T-helper 2 cell treated with Interferon-gamma antibody and Interleukin-4, amounts not matched to agents 5 μg/mL and 100 μg/mL, for 36 hours (primary cell): ENCODE data around the gene LIFR.
"Not testable (repeated sequence)": the region's sequence is repeated elsewhere in the genome, so short reads cannot be mapped to it uniquely, and the experiment has no call there.

Experiments
- DNase-seq: peaks from one replicate; pipeline ENCODE4 v3.0.0; 2021; ENCODE audit warnings: low spot score
- H3K27ac Mint-ChIP-seq: one replicate; pipeline ENCODE4 v1.8.0; 2021; ENCODE audit warnings: mild to moderate bottlenecking, mixed read lengths
- H3K27me3 Mint-ChIP-seq: one replicate; pipeline ENCODE4 v1.8.0; 2021; ENCODE audit warnings: low read depth, mixed read lengths
- H3K36me3 Mint-ChIP-seq: one replicate; pipeline ENCODE4 v1.8.0; 2021; ENCODE audit warnings: low read depth, mixed read lengths
- H3K4me1 Mint-ChIP-seq: one replicate; pipeline ENCODE4 v1.8.0; 2021; ENCODE audit warnings: low read depth, mixed read lengths
- H3K4me3 Mint-ChIP-seq: one replicate; pipeline ENCODE4 v1.8.0; 2022; ENCODE audit warnings: mild to moderate bottlenecking, moderate library complexity, mixed read lengths
- H3K9me3 Mint-ChIP-seq: one replicate; pipeline ENCODE4 v1.8.0; 2021; ENCODE audit warnings: mixed read lengths

Gene LIFR, protein sequence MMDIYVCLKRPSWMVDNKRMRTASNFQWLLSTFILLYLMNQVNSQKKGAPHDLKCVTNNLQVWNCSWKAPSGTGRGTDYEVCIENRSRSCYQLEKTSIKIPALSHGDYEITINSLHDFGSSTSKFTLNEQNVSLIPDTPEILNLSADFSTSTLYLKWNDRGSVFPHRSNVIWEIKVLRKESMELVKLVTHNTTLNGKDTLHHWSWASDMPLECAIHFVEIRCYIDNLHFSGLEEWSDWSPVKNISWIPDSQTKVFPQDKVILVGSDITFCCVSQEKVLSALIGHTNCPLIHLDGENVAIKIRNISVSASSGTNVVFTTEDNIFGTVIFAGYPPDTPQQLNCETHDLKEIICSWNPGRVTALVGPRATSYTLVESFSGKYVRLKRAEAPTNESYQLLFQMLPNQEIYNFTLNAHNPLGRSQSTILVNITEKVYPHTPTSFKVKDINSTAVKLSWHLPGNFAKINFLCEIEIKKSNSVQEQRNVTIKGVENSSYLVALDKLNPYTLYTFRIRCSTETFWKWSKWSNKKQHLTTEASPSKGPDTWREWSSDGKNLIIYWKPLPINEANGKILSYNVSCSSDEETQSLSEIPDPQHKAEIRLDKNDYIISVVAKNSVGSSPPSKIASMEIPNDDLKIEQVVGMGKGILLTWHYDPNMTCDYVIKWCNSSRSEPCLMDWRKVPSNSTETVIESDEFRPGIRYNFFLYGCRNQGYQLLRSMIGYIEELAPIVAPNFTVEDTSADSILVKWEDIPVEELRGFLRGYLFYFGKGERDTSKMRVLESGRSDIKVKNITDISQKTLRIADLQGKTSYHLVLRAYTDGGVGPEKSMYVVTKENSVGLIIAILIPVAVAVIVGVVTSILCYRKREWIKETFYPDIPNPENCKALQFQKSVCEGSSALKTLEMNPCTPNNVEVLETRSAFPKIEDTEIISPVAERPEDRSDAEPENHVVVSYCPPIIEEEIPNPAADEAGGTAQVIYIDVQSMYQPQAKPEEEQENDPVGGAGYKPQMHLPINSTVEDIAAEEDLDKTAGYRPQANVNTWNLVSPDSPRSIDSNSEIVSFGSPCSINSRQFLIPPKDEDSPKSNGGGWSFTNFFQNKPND

DNA sequence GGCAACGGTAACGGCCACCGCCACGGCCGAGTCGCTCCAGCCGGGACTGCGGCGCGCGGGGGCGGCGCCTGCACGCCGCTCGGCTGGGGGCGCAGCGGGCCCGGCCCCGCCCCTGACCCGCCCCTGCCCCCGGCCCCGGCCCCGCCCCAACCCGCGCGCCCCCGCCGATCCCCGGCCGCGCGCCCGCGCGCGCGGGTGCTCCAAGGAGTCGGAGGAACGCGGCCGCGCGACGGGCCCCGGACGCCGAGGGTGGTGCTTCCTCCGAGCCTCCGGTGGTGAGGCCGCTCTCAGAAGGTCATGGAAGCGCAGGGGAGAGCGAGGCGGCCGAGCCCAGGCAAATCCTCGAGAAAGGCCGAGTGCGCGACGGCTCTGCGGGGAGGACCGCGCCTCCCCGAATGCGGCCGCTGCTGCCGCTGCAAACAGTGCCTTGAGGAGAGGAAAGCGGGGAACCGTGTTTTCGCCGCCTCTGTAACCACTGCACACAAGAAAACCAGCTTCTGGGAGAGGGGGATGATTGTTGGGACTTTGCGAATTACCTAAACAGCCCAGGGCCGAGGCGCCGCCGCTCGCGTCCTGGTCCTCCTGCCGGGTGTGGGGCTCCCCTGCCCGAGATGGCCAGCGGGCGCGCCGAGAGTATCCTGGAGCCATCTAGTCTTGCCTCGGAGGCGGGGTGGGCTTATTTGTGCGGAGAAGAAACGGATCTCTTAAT is at the start of gene LIFR:
TSS of gene LIFR (minus strand) at position 48 of the 709 bp plus-strand sequence. CDS start 25,999 bp downstream, outside the sequence.
- peaks cover 60% of the 10 kb centered on the region for H3K27me3 Mint-ChIP-seq
- H3K27ac Mint-ChIP-seq: no peak within 1 kb of the TSS
- H3K36me3 Mint-ChIP-seq: no peaks in the 10 kb centered on the region
- peaks cover 9% of the 10 kb centered on the region for H3K4me1 Mint-ChIP-seq
- no peaks in the 10 kb centered on the region for H3K9me3 Mint-ChIP-seq
- H3K4me3 Mint-ChIP-seq: peak within 1 kb of the TSS; percentile 84
- peak; percentile 56 for DNase-seq

GRCh38 chr5:38605610-38606009 is 49.2 kb upstream of the LIFR start:
- Mint-ChIP-seq H3K4me3 (no peak overlapping the region), H3K36me3 (no peaks in the 10 kb centered on the region), H3K4me1 (no peaks in the 10 kb centered on the region), H3K27ac (no peak overlapping the region), H3K9me3 (no peaks in the 10 kb centered on the region), H3K27me3 (peaks cover 4% of the 10 kb centered on the region)
- no peak for DNase-seq

DNA sequence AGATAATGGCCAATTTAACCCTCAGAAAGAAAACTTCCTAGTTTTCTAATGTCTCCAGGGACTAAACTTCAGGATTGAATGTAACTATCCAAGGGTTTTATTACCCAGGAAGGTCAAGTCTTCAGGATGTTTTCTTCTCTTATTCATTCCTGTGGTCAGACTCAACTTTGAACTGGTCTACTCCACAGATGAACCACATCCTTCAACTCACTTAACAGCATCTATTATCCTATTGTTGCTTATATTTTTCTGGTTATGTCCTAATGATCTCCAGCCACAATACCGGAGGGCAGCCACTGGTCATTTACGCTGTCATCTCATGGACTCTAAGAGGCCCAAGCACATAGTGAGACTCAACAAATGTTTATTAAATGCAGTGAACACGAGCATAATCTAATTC is 47.2 kb upstream of the LIFR start:
- Mint-ChIP-seq H3K36me3 (no peaks in the 10 kb centered on the region), H3K4me3 (no peak overlapping the region), H3K27ac (no peak overlapping the region), H3K27me3 (peaks cover 4% of the 10 kb centered on the region), H3K9me3 (no peaks in the 10 kb centered on the region), H3K4me1 (no peaks in the 10 kb centered on the region)
- no peak for DNase-seq

DNA sequence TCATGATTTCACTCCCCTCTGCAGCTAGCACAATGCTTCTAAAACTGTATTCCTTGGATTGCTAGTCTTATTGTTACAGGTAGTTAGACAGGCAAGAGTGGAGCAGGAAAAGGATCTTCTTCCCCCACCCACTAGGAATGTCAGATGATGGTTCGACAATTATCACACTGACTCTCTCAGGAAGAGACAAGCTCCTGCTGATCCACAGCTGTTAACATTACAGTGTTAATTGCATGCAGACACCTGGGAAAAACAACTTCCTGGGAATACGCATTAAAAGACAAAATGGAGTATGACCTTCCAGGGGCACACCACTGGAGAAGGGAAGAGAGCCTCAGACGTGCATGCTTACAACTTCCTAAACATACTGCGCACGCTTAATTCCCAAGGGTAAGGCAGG is 46.2 kb upstream of the LIFR start:
- DNase-seq: no peak
- peaks cover 3% of the 10 kb centered on the region for H3K27me3 Mint-ChIP-seq
- H3K9me3 Mint-ChIP-seq: no peaks in the 10 kb centered on the region
- no peak overlapping the region for H3K4me3 Mint-ChIP-seq
- no peaks in the 10 kb centered on the region for H3K4me1 Mint-ChIP-seq
- no peak overlapping the region for H3K27ac Mint-ChIP-seq
- no peaks in the 10 kb centered on the region for H3K36me3 Mint-ChIP-seq

DNA sequence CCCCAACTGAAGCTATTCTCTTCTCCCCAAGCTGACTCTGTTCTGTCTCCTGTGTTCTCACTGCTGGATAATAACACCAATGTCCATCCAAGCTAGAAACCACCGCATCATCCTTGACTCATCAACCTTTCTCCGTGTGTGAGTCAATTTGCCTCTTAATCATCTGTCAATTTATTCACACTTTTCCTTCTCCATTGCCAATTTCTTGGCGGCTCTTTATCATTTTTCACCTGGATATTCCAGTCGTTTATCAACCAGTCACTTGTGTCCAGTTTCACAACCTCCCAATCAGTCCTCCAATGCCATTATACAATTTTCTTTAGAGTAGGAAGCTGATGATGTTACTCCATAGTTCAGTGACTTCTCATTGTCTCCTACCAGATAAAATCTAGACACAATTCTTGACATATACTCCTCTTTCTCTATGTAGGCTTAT is 45.4 kb upstream of the LIFR start:
- no peak overlapping the region for H3K27ac Mint-ChIP-seq
- peaks cover 3% of the 10 kb centered on the region for H3K27me3 Mint-ChIP-seq
- no peak overlapping the region for H3K4me3 Mint-ChIP-seq
- DNase-seq: no peak
- no peaks in the 10 kb centered on the region for H3K36me3 Mint-ChIP-seq
- no peaks in the 10 kb centered on the region for H3K4me1 Mint-ChIP-seq
- H3K9me3 Mint-ChIP-seq: no peaks in the 10 kb centered on the region

DNA sequence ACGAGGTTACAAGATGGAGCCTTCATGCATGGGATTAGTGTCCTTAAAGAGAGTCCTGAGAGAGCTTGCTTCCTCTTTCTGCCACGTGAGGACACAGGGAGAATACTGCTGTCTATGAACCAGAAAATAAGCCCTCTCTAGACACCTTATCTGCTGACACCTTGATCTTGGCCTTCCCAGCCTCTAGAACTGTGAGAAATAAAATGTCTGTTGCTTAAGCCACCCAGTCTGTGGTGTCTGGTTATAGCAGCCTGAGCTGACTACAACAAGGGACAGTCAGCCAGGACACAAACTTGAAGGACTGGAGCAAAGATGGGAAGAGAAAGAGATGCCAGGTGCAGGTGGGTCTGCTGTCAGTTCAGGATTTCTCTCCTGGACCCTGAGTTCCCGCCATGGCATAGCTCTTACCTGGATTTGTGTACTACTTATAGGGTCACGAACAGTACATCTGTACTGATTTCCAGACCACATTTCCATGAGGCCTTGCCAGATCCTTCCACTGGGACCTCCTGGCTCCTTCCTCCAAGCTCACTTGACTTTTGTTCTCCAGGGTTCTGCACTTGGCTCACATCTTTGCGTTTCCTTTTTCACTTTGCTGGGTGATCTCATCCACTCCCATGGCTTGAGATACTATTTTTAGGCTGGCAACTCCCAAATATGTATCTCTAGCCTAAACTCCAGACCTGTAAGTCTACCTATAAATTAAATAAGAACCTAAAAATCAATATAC is 44.9 kb upstream of the LIFR start:
- no peaks in the 10 kb centered on the region for H3K4me1 Mint-ChIP-seq
- no peak overlapping the region for H3K4me3 Mint-ChIP-seq
- no peak overlapping the region for H3K27ac Mint-ChIP-seq
- no peak for DNase-seq
- H3K27me3 Mint-ChIP-seq: peaks cover 3% of the 10 kb centered on the region
- no peaks in the 10 kb centered on the region for H3K9me3 Mint-ChIP-seq
- no peaks in the 10 kb centered on the region for H3K36me3 Mint-ChIP-seq

DNA sequence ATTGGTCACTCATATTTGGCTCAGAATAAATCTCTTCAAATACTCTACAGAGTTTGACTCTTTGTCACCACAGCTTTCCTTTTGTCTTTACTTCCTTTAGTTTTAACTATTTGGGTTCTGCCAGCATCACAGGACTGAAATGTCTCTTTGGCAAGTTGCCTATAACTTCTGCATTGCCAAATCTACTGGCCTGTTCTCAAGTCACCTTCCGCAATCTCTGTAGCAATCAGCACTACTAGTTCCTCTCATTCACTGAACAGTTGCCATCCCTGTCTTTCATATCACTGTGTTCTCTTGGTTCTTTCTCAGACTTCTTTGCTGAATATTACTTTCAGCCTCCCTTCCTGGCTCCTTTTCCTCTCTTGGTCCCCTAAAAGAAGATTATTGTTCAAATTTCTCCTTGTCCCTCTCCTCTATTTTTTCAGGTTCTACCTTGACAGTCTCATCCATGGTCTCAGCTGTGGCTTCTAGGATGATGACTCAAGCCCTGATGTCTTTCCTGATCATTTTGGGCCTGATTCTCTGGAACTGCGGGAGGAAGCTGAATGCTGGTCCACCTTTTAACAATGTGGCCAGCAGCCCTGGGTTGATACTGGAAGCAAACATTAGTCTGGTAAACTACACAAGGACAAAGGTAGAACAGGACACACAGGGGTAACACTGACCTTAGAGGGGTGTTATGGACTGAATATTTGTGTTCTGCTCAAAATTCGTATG is 44.0 kb upstream of the LIFR start:
- Mint-ChIP-seq H3K27me3 (no peaks in the 10 kb centered on the region), H3K27ac (no peak overlapping the region), H3K4me3 (no peak overlapping the region), H3K9me3 (no peaks in the 10 kb centered on the region), H3K4me1 (no peaks in the 10 kb centered on the region), H3K36me3 (no peaks in the 10 kb centered on the region)
- no peak for DNase-seq

- not testable (repeated sequence) for H3K27me3 Mint-ChIP-seq, H3K4me1 Mint-ChIP-seq, H3K9me3 Mint-ChIP-seq, DNase-seq, H3K36me3 Mint-ChIP-seq, H3K4me3 Mint-ChIP-seq, H3K27ac Mint-ChIP-seq
These were observed 43.3 kb upstream of the LIFR start for GRCh38 chr5:38599751-38600150.

DNA sequence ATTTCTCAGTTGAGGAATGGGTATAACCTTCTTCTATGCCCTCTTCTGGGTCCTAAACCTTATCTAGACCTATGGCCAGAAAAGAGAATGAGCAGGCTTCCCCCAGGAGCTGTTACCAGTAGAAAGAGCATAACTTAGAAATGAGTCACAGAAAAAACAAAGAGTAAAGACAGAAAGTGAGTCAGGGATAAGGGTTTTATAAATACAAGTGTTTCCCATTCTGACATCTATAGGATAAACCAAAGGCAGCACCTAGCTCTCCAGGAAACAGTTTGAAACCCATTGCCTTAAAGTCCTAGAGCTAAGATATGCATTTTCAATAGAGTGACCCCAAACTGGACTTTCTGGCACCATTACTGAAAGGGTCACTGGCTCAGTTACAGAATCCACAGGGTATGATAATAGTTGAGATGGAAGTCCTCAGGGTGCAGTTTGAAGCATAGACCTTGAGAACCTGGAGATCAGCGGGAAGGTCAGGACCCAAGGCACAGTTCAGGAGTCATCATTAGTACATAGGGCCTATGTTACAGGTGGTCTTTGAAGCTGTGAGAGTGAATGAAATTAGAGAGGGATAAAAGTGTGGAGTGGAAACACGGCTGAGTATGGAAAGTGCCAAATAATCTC is 42.7 kb upstream of the LIFR start:
- Mint-ChIP-seq H3K27me3 (no peaks in the 10 kb centered on the region), H3K4me1 (no peaks in the 10 kb centered on the region), H3K9me3 (no peaks in the 10 kb centered on the region), H3K27ac (no peak overlapping the region), H3K4me3 (no peak overlapping the region), H3K36me3 (no peaks in the 10 kb centered on the region)
- DNase-seq: no peak

DNA sequence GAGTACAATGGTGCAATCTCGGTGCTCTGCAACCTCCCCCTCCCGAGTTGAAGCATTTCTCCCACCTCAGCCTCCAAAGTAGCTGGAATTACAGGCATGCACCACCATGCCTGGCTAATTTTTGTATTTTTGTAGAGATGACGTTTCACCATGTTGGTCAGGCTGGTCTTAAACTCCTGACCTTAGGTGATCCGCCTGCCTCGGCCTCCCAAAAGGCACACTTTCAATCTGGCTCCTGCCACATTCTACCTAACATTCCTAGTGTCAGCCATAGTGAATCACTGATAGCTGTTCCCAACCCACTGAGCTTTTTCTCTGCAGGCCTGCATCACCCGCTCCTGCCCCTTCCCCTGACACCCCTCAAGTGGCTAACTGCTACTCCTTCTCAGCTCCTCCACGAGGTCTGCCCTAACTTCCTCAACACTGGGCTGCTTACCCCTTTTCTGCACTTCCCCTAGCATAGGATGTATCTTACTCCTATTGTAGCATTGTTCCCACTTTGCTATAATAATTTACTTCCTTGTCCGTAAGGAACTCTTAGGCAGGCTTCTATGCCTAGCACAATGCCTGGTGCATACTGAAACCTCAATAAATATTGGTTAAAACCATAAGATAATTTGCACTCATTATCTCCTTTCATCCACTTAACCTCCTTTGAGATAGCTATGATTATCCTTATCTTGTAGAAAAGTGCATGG is 42.0 kb upstream of the LIFR start:
- Mint-ChIP-seq H3K9me3 (no peaks in the 10 kb centered on the region), H3K4me3 (no peak overlapping the region), H3K27ac (no peak overlapping the region), H3K36me3 (no peaks in the 10 kb centered on the region), H3K4me1 (no peaks in the 10 kb centered on the region), H3K27me3 (no peaks in the 10 kb centered on the region)
- DNase-seq: no peak

DNA sequence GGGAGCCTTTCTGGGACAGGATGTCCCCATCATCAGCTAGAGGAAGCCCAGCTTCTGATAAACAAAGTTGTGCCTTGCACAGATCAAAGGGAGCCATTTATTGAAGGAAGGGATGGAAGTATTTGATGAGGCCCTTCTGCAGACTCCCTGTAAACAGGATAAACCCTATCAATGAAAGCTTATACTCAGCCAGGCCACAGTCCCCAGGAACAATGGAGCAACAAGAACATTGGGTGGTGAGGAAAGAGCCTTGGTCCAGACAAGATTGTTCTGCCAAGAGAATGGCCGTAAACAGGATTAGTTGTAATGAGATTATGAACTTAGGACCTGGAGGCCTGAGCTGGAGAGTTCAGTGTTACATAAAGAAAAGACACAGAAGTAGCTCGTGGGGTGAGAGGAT is 40.5 kb upstream of the LIFR start:
- DNase-seq: no peak
- H3K4me3 Mint-ChIP-seq: no peak overlapping the region
- H3K36me3 Mint-ChIP-seq: no peaks in the 10 kb centered on the region
- no peaks in the 10 kb centered on the region for H3K9me3 Mint-ChIP-seq
- H3K27ac Mint-ChIP-seq: no peak overlapping the region
- H3K4me1 Mint-ChIP-seq: no peaks in the 10 kb centered on the region
- no peaks in the 10 kb centered on the region for H3K27me3 Mint-ChIP-seq

GRCh38 chr5:38595132-38595745 is 38.8 kb upstream of the LIFR start:
- no peaks in the 10 kb centered on the region for H3K36me3 Mint-ChIP-seq
- H3K4me3 Mint-ChIP-seq: no peak overlapping the region
- no peak overlapping the region for H3K27ac Mint-ChIP-seq
- H3K27me3 Mint-ChIP-seq: no peaks in the 10 kb centered on the region
- DNase-seq: no peak
- no peaks in the 10 kb centered on the region for H3K9me3 Mint-ChIP-seq
- no peaks in the 10 kb centered on the region for H3K4me1 Mint-ChIP-seq
